SK-N-MC (cell line): ENCODE data around the gene TIMP2.

Experiments used
- EZH2 ChIP-seq: fragments of 200-600 bp; sonication (generic); IDR thresholded peaks from one replicate; pipeline ENCODE4 v1.6.1; 2017; ENCODE audit warnings: antibody characterized with exemption
- POLR2AphosphoS5 ChIP-seq: IDR thresholded peaks from 2 replicates; pipeline ENCODE4 v1.6.1; 2012; ENCODE audit warnings: mild to moderate bottlenecking, low read depth, low read length, borderline replicate concordance

GRCh38 chr17:78918979-78919378 lies 6.2 kb downstream of the TIMP2 start:
- TF ChIP-seq POLR2AphosphoS5 (no peak), EZH2 (no peak)
